Measurements from ENCODE around the gene UBE2L3. TPM values are rescaled to one million over a fixed set of nuclear protein-coding genes. Genes with fewer than 3 reads are reported as not detected.

Gene UBE2L3
- total and polyA plus RNA-seq, 2 experiments from 2014 or later = 86.3 to 136 TPM

DNA sequence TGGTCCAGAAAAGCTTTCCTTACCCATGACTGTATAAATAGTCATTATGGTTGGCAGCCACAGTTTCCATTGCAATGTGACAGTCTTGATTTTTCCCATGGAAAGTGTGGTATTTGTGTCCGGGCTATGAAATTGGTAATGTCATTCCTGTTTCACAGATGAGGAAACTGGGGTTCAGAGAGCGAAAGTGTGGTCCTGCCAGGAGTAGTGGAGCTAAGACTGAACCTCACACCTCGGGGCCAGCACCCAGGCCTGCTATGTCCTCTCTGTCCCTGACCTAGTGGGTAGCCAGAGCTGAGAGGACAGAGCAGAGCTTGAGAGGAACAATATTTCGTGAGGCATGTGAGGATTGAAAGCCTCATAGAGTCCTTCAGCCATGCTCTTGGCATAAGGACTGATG, 63.5 kb downstream of the UBE2L3 start:
- DNase-seq (ENCODE audit: low spot score) = no peak
- Histone ChIP-seq H3K9me2 (ENCODE audit: insufficient read depth) (no peaks in the 10 kb centered on the region), H3K36me3 (ENCODE audit: insufficient read depth) (peaks cover 8% of the 10 kb centered on the region), H3K4me3 (no peak overlapping the region), H3K4me2 (no peak overlapping the region), H3K27me3 (ENCODE audit: insufficient read depth) (no peaks in the 10 kb centered on the region), H3K4me1 (ENCODE audit: insufficient read depth) (peaks cover 9% of the 10 kb centered on the region; the same call in 1 of the 2 replicates), H2AFZ (no peak overlapping the region), H3F3A (replicated peaks; ENCODE audit: low read depth) (peaks cover 9% of the 10 kb centered on the region; the same call in 1 of the 2 replicates), H3K79me2 (replicated peaks; ENCODE audit: insufficient read depth) (peaks cover 11% of the 10 kb centered on the region), H4K20me1 (replicated peaks; ENCODE audit: insufficient read depth) (peaks cover 15% of the 10 kb centered on the region), H3K27ac (ENCODE audit: low read depth) (no peak overlapping the region)
- peaks cover 19% of the 10 kb centered on the region for H3K36me3 Mint-ChIP-seq (ENCODE audit: low read depth)
- peaks cover 10% of the 10 kb centered on the region; the same call in 2 of the 3 replicates for H3K9me3 Mint-ChIP-seq
- no peak overlapping the region for H3K27ac Mint-ChIP-seq
- peaks cover 11% of the 10 kb centered on the region for H3K4me1 Mint-ChIP-seq
- H3K27me3 Mint-ChIP-seq (ENCODE audit: insufficient read depth, low read depth, poor library complexity) = peaks cover 17% of the 10 kb centered on the region
- TF ChIP-seq ZNF114 (CRISPR knock-in tag; IDR thresholded peaks at IDR 0.05) = no peak
- TF ChIP-seq, protein P1, sequence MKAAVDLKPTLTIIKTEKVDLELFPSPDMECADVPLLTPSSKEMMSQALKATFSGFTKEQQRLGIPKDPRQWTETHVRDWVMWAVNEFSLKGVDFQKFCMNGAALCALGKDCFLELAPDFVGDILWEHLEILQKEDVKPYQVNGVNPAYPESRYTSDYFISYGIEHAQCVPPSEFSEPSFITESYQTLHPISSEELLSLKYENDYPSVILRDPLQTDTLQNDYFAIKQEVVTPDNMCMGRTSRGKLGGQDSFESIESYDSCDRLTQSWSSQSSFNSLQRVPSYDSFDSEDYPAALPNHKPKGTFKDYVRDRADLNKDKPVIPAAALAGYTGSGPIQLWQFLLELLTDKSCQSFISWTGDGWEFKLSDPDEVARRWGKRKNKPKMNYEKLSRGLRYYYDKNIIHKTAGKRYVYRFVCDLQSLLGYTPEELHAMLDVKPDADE (IDR thresholded peaks at IDR 0.05) = no peak
- no peak for TF ChIP-seq JUNB (IDR thresholded peaks at IDR 0.05; ENCODE audit: unreplicated experiment)
- TF ChIP-seq CREB1 (CRISPR knock-in tag; IDR thresholded peaks at IDR 0.05; ENCODE audit: low read depth) = no peak
- TF ChIP-seq, protein P2, sequence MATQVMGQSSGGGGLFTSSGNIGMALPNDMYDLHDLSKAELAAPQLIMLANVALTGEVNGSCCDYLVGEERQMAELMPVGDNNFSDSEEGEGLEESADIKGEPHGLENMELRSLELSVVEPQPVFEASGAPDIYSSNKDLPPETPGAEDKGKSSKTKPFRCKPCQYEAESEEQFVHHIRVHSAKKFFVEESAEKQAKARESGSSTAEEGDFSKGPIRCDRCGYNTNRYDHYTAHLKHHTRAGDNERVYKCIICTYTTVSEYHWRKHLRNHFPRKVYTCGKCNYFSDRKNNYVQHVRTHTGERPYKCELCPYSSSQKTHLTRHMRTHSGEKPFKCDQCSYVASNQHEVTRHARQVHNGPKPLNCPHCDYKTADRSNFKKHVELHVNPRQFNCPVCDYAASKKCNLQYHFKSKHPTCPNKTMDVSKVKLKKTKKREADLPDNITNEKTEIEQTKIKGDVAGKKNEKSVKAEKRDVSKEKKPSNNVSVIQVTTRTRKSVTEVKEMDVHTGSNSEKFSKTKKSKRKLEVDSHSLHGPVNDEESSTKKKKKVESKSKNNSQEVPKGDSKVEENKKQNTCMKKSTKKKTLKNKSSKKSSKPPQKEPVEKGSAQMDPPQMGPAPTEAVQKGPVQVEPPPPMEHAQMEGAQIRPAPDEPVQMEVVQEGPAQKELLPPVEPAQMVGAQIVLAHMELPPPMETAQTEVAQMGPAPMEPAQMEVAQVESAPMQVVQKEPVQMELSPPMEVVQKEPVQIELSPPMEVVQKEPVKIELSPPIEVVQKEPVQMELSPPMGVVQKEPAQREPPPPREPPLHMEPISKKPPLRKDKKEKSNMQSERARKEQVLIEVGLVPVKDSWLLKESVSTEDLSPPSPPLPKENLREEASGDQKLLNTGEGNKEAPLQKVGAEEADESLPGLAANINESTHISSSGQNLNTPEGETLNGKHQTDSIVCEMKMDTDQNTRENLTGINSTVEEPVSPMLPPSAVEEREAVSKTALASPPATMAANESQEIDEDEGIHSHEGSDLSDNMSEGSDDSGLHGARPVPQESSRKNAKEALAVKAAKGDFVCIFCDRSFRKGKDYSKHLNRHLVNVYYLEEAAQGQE (IDR thresholded peaks at IDR 0.05; ENCODE audit: unreplicated experiment) = no peak
- no peak for TF ChIP-seq ZNF331 (CRISPR knock-in tag; IDR thresholded peaks at IDR 0.05; ENCODE audit: low read depth)
- TF ChIP-seq NANOG (IDR thresholded peaks at IDR 0.05; ENCODE audit: borderline replicate concordance) = no peak
- TF ChIP-seq POLR2AphosphoS5 (IDR thresholded peaks at IDR 0.05; ENCODE audit: low read depth) = no peak
- no peak for TF ChIP-seq ZNF462 (CRISPR knock-in tag; IDR thresholded peaks at IDR 0.05)
- no peak overlapping the region for H3K4me3 Mint-ChIP-seq
- no peak for ATAC-seq
